Stimulated activated CD4-positive, alpha-beta T cell treated with anti-CD3 and anti-CD28 coated beads, Interleukin-2, amount 100 ng/mL, for 48 hours (primary cell): Measurements from ENCODE around the gene EPHB2.

Experiments used
- DNase-seq, 2 donors: peaks; one replicate each; pipeline ENCODE4 v3.0.0-alpha.2; 2020

The EPHB2 gene

DNA sequence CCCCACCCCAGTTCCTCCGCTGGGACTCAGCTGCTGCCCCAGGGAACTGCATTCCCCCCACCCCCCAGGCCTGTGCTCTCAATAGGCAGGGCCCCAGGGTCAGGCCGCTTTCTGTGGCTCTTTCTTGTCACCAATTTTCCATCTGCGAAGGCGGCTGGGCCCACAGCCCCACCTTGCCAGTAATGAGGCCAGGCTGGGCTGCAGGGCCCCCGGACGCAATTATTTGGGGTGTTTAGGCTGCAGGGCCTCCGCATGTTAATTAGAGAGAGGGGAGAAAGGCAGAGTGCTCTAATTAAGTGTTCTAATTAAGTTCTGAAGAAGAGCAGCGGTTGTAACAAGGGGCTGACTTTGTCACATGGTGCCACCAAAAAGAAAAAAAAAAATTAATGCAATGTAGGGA lies 71.8 kb downstream of the EPHB2 start:
- DNase-seq = no peak

DNA sequence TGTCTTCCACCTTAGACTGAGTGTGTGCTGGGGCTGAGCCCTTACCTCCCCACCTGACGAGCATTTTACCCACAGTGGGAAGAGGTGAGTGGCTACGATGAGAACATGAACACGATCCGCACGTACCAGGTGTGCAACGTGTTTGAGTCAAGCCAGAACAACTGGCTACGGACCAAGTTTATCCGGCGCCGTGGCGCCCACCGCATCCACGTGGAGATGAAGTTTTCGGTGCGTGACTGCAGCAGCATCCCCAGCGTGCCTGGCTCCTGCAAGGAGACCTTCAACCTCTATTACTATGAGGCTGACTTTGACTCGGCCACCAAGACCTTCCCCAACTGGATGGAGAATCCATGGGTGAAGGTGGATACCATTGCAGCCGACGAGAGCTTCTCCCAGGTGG lies 73.7 kb downstream of the EPHB2 start:
- DNase-seq = no peak

DNA sequence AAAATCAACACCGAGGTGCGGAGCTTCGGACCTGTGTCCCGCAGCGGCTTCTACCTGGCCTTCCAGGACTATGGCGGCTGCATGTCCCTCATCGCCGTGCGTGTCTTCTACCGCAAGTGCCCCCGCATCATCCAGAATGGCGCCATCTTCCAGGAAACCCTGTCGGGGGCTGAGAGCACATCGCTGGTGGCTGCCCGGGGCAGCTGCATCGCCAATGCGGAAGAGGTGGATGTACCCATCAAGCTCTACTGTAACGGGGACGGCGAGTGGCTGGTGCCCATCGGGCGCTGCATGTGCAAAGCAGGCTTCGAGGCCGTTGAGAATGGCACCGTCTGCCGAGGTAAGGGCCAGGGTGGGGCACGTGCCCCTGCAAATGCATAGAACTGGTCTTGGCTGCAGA lies 74.1 kb downstream of the EPHB2 start:
- no peak for DNase-seq

DNA sequence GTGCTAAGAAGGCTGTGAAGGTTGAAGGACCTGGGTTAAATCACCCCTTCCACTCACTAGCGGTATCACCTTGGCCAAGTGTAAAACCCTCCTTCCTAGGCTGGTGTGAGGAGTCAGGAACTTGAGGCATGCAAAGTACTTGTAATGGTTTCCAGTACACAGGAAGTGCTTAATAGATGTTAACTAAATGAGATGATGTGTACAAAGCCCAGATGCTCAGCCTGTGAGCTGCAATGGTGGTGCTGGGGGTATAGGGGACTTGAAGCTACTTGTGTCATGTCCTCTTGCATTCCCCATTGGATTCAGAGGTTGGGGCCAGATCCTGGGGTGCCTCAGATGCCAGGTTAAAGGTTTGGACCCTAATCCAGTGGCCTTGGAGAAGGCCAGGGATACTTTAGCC lies 75.5 kb downstream of the EPHB2 start:
- DNase-seq = no peak

DNA sequence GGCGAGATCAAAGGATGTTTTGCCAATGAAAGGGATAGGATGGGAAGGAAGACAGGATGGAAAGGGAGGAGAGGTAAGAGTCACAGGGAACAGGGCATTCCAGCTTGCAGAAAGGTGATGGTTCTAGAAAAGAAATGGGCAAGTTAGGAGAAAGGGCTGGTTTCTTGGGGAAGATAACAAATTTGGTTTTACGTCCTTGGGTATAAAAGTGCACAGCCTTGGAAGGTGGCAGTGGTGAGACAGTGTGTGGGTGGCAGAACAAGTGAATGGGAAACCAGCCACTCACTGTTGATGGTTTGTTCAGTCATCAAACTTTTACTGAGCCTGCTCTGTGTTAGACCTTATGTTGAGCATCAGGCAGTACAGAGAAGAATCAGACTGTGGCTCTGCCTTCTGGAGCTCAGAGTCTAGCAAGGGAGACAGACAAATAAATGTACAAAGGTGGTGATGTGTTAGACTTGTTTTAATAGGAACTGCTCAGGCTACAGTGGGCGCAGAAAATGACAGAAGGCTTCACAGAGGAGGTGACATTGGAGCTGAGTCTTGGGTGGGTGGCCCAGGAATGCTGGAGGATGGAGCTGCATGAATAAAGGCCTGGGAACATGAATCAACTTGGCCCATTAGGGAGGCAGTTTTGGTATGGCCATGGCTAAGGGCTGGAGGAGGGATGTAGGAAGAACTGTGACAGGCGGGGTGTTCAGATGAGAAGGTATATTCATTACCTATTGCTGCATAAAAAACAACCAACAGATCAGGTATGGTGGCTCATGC lies 76.3 kb downstream of the EPHB2 start:
- no peak for DNase-seq

DNA sequence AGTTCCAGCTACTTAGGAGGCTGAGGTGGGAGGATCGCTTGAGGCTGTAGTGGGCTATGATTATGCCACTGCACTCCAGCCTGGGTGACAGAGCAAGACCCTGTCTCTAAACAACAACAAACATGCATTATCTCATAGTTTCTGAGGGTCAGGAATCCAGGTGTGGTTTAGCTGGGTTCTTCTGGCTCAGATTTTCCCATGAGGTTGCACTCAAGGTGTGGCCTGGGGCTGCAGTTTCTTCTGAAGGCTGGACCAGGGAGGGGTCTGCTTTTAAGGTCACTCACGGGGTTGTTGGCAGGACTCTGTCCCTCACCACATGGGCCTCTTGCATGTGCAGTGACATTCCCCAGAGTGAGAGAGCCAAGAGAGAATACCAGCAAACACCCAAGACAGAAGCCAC lies 77.0 kb downstream of the EPHB2 start:
- DNase-seq = no peak

DNA sequence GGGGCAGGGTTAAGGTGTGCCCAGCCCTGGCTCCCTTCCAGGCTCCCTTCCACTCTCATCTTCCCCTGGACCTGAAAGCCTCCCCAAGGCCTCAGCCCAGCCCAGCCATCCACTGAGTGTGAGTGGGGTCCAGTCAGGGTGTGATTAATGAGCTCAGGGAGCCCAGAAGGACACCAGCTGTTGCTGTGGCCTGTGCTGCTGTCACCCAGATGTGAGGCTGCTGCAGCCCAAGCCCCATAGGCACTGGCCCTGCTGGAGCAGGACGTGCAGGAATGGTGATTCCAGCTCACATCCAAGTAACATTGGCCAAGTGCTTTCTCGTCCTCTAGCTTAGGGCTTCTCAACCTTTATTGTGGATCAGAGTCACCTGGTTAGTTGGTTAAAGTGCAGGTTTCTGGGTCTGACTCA lies 77.6 kb downstream of the EPHB2 start:
- DNase-seq = no peak

DNA sequence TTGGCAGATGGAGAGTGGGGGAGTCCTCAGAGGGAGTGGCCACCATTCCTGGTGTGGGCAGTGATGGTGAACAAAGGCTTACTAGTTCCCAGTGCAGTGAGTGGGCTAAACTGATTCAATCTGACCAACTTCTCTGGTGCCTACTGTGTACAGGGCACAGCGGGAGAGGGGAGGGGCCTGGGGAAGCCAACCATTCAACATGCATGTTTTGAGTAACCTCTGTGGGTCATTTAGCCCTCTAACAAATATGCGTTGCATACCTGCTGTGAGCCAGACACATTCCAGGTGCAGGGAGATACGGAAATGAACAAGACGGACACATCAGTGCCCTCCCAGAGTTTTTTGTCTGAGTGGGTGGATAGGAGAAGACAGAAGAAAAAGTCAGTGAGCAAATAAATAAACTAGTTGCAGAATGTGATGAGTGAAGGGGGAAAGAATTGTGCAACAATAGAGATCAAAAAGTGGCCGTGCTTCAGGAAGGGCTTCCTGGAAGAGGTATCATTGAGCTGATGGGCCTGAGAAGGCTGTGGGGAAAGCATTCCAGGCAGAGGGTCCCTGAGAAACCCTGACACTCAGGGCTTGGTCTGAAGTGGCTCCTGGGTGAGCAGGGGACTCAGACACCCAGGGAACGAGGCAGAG lies 78.8 kb downstream of the EPHB2 start:
- no peak for DNase-seq

DNA sequence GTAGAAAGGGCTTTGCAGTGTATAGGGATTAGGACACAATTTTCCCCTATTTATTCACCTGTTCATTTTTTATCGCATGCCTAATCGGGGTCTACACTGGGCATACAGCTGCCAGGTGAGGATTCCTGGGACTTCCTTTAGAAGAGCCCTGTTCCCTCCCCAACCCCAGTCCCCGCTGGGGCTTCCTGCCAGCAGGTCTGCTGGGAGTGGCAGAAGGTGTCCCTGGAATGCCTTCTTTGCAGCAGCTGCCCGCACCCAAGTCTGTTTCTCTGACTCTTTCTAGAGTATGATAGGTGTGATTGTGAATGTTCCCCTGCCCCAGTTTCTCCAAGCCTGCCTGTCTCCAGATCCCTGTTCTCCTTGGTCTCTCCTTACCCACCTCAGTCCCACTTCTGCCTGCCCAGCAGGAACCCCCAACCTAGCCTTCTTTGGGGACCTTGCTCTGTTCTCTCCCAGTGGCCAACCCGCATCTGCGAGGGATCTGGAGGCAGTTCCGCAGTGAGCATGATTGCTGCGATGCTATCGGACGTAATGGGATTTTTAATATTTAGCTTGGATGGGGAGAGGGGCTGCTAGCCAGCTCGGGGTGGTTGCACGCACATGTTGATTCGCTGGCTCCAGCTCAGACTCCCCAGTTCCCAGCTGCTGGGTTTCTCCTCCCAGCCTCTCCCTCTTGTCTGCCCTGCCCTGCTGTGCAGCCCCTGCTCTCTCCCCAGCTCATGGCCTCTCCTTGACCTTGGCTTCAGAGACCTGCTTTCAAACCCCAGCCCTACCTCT lies 79.8 kb downstream of the EPHB2 start:
- DNase-seq = no peak

DNA sequence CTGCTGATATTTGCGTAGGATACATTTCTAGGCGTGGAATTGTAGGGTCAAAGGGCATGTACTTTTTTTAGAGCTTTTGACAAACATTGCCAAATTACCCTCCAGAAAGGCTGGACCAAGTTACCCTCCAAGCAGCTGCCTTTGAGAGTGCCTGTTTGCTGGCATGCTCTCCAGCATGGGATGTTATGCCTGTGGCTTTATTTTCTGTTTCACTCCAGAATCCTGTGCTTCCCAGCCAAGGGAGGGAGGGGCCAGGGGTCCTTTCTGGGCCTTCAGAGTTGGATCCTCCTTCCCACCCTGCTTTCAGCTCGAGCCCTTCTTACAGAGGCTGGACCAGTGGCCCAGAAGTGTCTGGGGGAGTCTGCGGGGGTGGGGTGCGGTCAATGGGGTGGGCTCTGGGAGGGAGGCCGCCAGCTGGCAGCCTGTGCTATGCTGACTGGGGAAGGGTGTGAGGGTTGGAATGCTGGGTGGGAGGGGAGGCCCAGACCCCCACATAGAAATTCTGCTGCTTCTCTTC lies 81.2 kb downstream of the EPHB2 start:
- no peak for DNase-seq

DNA sequence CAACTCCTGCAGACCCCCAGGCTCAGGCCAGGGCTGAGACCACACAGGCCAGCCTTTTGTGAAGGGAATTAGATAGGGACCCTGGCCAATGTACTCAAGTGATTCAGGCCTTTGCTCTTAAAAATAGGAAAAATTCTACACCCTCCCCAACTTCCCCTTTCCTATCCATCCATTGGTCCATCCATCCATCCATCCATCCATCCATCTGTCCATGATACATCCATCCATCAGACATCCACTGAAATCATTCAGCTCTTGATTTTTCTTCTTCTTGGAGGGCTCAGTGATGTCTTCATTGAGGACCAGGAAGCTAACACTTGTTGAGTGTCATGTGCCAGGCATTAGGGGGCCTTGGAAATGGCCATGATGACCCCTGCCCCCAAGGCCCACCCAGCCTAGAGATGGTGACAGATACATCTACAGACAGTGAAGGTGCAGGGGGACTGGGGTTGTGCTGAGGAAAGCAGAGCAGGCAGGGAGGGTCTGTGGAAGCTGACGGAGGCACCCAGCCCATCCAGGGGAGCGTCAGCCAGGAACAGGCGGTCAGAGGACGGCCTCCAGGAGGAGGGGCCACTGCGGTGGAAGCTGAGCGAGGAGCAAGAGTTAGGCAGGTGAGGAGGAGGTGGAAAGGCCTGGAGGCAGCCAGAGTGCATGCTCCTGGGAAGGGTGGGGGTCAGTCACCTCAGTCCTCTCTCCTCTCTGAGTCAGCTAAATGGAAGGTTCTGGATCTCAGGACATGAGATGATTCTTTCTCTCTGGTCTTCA lies 81.9 kb downstream of the EPHB2 start:
- DNase-seq = no peak

DNA sequence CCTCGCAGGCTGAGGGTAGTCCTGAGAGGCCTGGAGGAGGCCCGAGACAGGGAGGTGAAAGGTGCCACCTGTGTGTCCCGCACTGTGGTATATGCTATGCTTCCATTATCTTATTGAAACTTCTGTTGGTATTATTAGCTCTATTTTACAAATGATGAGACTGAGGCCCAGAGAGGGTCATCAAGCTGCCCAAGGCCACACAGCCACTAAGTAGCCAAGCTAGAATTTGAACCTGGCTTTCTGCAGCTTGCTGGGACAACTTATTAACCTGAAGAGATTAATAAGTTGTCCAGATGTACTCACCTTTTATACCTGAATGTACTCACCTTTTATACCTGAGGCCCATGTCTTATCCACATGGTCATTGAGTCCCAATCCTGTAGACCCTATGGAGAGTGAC lies 83.0 kb downstream of the EPHB2 start:
- no peak for DNase-seq

DNA sequence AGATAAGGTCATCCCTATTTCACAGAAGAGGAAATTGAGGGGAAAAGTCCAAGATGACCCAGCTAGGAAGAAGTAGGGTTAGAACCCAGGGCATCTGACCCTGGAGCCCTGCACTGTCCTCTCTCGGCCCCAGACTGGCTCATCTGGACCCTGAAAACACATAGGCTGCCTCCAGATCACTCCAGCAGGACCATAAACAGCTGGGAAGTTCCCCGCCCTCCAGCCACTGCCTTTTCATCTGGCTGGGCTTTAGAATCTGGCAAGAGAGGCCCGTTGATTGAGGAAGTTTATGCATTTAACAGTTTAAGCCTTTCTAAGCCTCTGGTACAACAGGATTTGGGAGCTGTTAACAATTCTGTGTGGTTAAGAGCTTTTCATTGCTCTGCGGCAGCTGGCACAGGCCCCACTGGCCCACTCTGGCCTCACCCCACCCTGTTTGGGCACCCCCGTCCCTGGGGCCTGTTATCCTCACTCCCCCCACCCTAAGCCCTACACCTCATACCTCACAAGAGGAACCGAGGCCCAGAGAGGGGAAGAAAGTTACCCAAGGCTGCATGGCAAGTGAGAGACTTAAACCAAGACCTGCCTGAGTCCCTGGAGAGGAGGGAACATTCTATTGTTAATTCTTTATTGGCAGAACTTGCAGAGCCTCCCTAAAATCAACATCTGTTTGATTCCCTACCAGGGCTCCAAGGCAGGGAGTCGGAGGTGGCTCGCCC lies 84.2 kb downstream of the EPHB2 start:
- no peak for DNase-seq

DNA sequence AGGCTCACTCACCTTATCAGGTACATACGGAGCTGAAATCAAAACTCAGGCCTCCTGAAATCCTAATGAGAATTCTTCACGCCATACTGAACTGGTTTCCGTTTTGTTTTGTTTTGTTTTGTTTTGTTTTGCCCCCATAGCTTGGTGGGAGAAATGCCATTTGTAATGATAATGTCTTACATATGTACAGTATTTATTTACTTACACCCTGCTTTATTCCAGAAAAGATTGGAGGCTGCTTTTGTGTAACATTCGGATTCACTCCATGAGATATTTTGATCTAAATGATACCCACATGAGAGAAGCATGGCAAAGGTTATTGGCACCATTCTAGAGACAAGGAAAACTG lies 84.7 kb downstream of the EPHB2 start:
- no peak for DNase-seq

DNA sequence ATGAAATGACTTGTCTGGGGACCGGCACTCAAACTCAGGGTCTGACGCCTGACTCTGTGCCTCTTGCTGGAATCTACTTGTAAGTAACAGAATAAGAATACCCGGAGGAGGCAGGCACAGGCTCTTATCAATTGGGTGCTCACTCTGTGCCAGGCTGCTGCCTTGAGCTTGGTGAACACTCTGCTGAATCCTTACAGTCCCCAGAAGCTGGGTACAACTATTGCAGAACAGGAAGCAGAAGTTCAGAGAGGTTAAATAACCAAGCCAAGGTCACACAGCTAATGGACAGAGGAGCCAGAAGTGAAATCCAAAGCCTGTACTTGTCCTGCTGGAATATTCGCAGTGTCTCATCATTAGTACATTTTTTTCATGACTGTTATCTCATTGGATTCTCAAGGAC lies 86.0 kb downstream of the EPHB2 start:
- DNase-seq = no peak

DNA sequence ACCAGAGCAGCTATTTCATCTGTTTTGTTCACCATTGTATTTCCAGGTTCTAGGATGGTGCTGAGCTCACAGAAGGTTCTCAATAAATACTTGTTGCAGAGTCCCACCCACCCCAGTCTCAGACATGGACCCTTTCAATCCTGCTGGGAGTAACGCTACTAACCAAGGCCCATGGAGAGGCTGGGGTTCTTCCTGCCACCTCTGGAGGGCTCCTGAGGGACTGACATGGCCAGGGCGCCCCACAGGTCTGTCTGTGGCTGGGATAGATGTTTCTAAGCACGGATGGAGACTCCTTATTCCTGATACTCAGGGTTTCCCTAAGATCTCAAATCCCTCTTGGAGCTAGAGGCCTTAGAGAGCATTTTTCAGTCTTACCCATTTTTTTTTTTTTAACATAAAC lies 87.4 kb downstream of the EPHB2 start:
- DNase-seq = no peak

DNA sequence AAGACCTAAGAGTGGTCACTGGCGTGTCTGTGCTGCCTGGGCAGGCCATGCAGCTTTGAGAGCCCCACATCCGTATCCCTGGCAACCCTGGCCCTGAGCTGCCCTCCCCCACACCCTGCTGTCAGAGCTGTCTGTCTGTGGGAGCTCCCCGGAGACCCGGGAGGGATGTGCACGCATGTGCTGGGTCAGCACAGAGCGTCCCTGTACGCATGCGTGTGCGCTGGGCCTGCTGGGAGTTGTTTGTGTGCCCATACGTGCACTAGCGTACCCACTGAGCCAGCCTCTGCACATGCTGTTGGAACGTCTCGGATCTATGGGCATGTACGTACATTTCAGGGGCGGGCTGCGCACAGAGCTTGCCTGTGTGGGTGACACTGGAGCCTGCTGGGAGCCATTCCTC lies 89.3 kb downstream of the EPHB2 start:
- DNase-seq = no peak

DNA sequence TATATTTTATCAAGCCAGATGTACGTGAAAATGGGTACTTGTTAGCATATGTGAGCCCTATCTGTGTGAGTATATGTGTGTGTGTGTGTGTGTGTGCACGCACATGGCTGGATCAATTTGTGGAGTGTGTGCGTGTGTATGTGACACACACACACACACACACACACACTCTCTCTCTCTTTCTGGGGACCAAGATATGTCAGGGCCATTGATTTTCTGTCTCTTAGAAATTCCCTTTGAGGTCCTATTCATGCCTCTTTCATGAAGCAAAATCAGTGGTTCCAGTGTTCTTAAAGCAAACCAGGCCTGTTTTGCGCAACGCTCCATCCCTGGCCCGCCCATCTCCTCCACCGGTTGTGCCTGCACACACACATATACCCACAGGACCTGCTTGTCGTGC lies 90.0 kb downstream of the EPHB2 start:
- no peak for DNase-seq

DNA sequence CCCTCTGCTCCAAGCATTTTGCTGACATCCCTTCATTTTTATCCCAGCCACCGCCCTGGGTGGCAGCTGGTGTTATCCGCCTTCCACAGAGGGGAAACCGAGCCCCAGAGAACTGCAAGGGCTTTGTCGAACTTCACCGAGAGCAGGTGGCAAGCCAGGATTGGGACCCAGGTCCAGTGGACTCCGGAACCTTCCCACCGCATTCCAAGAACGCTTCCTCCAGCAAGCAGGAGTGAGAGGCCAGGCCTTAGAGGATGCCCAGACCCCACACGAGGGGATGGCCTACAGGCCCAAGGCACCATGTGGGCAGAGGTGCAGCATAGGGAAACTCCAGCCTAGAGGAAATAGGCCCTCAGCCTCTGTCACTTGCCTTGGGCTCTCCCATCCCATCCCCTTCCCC lies 90.7 kb downstream of the EPHB2 start:
- no peak for DNase-seq

DNA sequence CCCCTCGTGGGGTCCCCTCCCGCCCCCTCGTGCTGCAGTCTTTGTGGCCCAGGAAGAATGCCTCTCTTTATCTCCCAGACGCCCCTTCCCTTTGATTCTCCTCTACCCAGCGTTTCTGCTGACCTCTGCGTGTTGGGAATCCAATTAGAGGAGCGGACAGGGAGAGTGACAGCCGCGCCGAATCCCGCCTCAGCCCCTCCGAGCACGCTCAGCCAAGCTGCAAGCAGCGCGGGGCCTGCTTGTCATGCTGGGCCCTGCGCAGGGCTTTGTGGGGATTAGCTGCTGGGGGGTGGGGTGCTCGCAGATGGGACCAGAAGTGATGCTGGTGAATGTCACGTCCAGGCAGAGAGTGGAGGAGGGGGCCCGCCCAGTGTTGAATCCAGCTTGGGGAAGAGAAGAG lies 91.1 kb downstream of the EPHB2 start:
- no peak for DNase-seq

DNA sequence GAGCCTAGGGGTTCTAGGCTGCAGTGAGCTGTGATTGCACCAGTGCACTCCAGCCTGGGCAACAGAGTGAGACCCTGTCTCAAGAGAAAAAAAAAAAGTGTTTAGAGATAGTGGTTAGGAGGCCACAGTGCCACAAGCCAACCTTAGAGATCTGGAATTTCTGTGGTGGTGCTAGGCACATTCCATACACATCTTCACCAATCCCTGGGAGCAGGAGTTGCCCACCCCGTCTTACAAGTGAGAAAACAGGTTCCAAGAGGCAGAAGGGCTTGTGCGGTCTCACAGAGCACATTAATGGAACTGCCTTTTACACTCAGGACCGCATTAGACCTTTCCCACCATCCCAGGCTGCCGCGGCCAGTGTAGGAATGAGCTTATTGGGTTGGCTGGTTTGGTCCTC lies 93.2 kb downstream of the EPHB2 start:
- DNase-seq = no peak

DNA sequence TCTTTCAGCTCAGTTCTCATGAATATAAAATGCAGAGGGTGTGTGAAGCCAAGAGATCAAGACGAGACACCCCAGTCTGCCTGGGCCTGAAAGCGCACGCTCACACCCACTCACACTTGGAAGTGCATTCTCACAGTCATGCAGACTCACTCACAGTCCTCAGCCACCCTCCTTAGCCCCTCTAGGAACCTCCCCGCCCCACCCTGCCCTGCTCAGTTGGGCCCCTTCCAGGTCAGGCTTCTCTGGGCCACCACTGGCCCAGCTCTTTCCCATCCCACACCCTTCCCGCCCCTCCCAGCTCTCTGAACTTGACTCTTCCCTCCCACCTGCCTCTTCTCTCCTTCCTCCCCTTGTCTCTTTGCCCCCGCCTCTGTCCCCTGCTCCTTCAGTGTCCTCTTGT lies 93.8 kb downstream of the EPHB2 start:
- DNase-seq = no peak
